AG04449 (cell line): ENCODE data around the gene SLC2A9.

Source experiments
- CTCF ChIA-PET: fragments of 350-600 bp; formaldehyde crosslinking; extraction: SDS; loops from one replicate; lab custom pipeline; 2021; ENCODE audit warnings: antibody characterized with exemption; lab: Yijun Ruan, JAX
- POLR2A ChIA-PET: fragments of 400-600, 350-600 bp; formaldehyde crosslinking; extraction: SDS; loops from one replicate; lab custom pipeline; 2020; ENCODE audit warnings: antibody characterized with exemption, inconsistent platforms; lab: Yijun Ruan, JAX
- DNase-seq: peaks from one replicate; pipeline ENCODE4 v3.0.0-alpha.2; 2010; ENCODE audit warnings: low read depth, low spot score
- H3K4me3 ChIP-seq: 2 replicates; pipeline ENCODE4 v1.5.1; 2011; ENCODE audit warnings: low read depth, mild to moderate bottlenecking, control low read depth, low read length
- TF ChIP-seq, protein P1 (sequence below): IDR thresholded peaks from one replicate; pipeline ENCODE4 v1.5.1; 2011; ENCODE audit warnings: mild to moderate bottlenecking, moderate library complexity, low read length, control low read depth, inconsistent platforms; ENCODE audit not compliant: insufficient read depth; ENCODE audit errors: missing control alignments

Gene SLC2A9

DNA sequence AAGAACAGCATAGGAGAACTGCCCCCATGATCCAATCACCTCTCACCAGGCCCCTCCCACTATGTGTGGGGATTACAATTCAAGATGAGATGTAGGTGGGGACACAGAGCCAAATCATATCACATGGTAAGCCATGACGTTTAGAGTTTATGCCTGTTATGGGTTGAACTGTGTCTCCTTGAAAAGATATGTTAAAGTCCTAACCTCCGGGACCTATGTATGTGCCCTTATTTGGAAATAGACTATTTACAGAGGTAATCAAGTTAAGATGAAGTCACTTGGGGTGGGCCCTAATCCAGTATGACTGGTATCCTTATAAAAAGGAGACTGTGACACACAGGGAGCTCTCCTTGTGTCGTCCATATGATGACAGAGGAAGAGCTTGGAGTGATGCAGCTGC is 25.2 kb upstream of the SLC2A9 start:
- ChIA-PET POLR2A (no interaction called here), CTCF (no interaction called here)
- no peak overlapping the region for H3K4me3 ChIP-seq
- TF ChIP-seq, protein P1, sequence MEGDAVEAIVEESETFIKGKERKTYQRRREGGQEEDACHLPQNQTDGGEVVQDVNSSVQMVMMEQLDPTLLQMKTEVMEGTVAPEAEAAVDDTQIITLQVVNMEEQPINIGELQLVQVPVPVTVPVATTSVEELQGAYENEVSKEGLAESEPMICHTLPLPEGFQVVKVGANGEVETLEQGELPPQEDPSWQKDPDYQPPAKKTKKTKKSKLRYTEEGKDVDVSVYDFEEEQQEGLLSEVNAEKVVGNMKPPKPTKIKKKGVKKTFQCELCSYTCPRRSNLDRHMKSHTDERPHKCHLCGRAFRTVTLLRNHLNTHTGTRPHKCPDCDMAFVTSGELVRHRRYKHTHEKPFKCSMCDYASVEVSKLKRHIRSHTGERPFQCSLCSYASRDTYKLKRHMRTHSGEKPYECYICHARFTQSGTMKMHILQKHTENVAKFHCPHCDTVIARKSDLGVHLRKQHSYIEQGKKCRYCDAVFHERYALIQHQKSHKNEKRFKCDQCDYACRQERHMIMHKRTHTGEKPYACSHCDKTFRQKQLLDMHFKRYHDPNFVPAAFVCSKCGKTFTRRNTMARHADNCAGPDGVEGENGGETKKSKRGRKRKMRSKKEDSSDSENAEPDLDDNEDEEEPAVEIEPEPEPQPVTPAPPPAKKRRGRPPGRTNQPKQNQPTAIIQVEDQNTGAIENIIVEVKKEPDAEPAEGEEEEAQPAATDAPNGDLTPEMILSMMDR = no peak
- no peak for DNase-seq

DNA sequence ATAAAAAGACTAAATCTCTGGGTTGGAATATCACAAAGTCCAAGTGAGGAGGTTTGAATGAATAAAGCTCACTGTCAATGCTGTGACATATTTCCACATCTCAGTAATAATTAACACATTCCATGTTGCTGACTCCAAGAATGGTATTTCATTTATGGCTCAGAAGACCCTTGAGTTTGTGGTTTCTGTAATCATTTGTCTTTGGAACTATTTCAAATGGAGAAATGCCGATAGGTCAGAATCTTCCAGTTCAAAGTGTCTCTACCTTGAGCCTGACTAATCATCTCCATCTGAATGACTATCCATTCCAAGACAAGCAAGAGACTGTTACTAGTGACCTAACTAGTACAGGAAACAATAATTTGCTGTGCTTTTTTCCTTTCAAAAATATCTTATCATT is 24.2 kb upstream of the SLC2A9 start:
- H3K4me3 ChIP-seq = no peak overlapping the region
- POLR2A ChIA-PET = no interaction called here
- TF ChIP-seq, protein P1 = no peak
- DNase-seq = no peak
- CTCF ChIA-PET = no interaction called here

DNA sequence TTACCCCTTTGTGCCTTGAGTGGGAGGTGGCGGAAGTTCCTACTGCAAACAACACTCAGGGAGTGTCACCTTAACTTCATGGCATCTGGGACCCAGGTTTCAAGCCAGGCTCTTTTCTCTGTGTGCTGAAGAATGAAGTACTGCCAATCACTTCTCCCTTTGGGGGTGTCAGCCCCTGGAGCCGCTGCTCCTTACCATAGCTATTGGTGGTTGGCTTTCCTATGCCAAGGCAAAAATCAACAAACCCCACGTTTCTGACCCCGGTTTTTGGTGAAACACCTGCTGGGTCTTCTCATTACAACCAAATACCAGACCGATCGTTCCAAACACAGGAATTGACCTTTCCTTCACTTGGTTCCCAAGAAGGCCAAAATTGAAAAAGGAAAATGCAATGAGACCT is 19.7 kb upstream of the SLC2A9 start:
- no peak overlapping the region for H3K4me3 ChIP-seq
- POLR2A ChIA-PET = no interaction called here
- CTCF ChIA-PET = no interaction called here
- TF ChIP-seq, protein P1 = no peak
- no peak for DNase-seq

DNA sequence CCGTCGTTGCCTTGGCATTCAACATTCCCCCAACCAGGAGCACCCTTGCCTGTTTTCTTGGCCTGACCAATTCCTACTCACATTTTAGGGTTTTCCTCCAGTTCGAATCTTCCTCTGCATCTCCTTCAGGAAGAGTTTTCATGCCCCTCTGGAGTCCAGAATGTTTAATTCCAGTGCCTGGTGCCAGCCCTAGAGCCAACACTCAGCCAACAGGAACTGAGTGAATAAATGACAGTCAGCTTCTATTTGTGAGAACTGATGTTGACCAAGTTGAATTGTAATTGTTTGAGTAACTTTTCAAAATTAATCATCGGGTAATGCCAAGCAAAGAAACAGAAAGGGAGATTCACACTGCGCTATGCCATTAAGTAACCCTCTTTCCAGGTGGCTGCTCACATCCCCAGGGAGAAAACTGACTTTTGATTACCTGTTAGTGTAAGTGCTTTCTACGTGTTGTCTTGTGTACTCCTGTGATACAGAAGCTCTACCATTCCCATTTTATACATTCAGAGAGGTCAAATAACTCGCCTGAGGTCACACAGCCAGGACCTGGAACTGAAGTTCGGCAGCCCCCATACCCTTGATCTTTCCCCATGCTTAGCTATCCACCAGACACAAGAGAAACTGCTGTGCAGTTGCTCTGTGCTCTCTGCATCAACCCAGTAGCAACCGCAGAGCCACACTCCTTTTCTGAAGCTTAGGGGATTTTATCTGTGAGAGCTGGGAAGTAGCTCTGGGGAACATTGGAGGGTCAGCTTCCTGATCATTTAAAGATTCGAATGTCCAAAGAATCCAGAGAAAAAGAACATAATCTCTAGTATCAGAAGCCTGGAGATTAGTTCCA is 19.0 kb upstream of the SLC2A9 start:
- ChIA-PET CTCF (no interaction called here), POLR2A (no interaction called here)
- TF ChIP-seq, protein P1 = no peak

DNA sequence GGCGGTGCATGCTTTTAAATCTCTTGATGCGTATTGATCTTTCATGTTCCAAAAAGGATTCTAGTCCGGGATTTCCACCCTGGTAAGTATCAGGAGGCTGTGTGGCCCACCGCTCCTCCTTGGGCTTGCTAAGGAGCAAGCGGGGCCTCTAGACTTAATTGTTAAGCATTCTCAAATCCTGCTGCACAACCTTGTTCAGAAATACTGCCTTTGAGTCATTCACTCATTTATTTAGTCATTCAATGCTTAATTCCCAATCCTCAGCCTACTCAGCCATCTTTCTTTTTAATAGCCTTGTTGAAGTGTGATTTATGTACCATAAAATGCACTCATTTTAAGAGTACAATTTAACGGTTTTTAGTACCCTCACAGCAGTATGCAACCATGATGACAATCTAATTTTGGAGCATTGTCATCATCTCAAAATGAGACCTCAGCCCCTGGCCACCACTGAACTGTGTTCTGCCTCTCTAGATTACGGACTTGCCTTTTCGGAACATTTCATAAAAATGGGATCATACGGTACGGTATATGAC is 15.6 kb upstream of the SLC2A9 start:
- no peak overlapping the region for H3K4me3 ChIP-seq
- DNase-seq = no peak
- TF ChIP-seq, protein P1 = no peak
- ChIA-PET POLR2A (no interaction called here), CTCF (no interaction called here)

More for the DNA sequence above, 19.0 kb upstream of the SLC2A9 start:
- H3K4me3 ChIP-seq = no peak overlapping the region
- no peak for DNase-seq

DNA sequence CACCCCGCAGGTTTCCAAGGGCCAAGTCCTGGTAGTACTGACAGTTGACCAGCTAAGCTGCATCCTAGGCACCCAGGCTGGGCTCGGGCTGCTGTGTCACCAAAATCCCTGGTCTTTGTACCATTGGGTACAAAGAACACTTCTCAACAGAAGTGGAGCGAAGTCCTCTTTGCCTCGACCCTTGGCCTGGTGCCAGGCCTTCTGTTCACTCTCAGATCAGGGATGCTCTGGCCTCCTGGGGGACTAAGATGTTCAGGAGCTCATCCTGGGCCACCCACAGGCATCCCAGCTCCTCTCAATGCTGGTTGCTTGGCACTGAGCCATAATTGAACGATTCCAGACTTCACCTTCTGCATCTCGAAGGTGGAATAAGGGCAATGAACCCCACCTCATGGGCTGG is 13.8 kb upstream of the SLC2A9 start:
- H3K4me3 ChIP-seq = no peak overlapping the region
- CTCF ChIA-PET = no interaction called here
- DNase-seq = no peak
- TF ChIP-seq, protein P1 = no peak
- POLR2A ChIA-PET = no interaction called here
